Trophoblast cell (in vitro differentiated cells and primary cell): ENCODE results near the gene SIX5.

Source experiments
- DNase-seq, 2 donors: peaks; one replicate each; pipeline ENCODE4 v3.0.0-alpha.2; 2016
- H2AFZ ChIP-seq: 2 replicates; pipeline ENCODE4 v1.6.1; 2013; ENCODE audit warnings: low read length, moderate library complexity, mild to moderate bottlenecking; ENCODE audit not compliant: insufficient read depth, poor library complexity
- H2AK5ac ChIP-seq: 2 replicates; pipeline ENCODE4 v1.6.1; 2013; ENCODE audit warnings: mild to moderate bottlenecking, low read length
- H2BK120ac ChIP-seq: 2 replicates; pipeline ENCODE4 v1.6.1; 2013; ENCODE audit warnings: low read length, mild to moderate bottlenecking, moderate library complexity; ENCODE audit not compliant: insufficient read depth, poor library complexity
- H2BK12ac ChIP-seq: 2 replicates; pipeline ENCODE4 v1.6.1; 2013; ENCODE audit warnings: mild to moderate bottlenecking, low read length, moderate library complexity
- H2BK5ac ChIP-seq: 2 replicates; pipeline ENCODE4 v1.6.1; 2013; ENCODE audit warnings: low read length, low read depth, moderate library complexity, mild to moderate bottlenecking; ENCODE audit not compliant: poor library complexity
- H3K14ac ChIP-seq: 2 replicates; pipeline ENCODE4 v1.6.1; 2013; ENCODE audit warnings: mild to moderate bottlenecking, low read length
- H3K18ac ChIP-seq: 2 replicates; pipeline ENCODE4 v1.6.1; 2013; ENCODE audit warnings: mild to moderate bottlenecking, low read length
- H3K23ac ChIP-seq: 2 replicates; pipeline ENCODE4 v1.6.1; 2013; ENCODE audit warnings: low read length
- H3K27ac ChIP-seq: 2 replicates; pipeline ENCODE4 v1.5.1; 2013; ENCODE audit warnings: low read depth, mild to moderate bottlenecking, inconsistent platforms, low read length, moderate library complexity
- H3K27me3 ChIP-seq: 2 replicates; pipeline ENCODE4 v1.6.1; 2013; ENCODE audit warnings: inconsistent platforms, mild to moderate bottlenecking, low read length, moderate library complexity; ENCODE audit not compliant: insufficient read depth
- H3K36me3 ChIP-seq, 2 experiments: 1 replicate in 1 of 2; 2 replicates in 1 of 2; pipeline ENCODE4 v1.6.1; 2013; ENCODE audit warnings: low read length in 2 of 2, mild to moderate bottlenecking in 2 of 2, moderate library complexity in 1 of 2; ENCODE audit not compliant: insufficient read depth in 2 of 2, control insufficient read depth in 1 of 2
- H3K4ac ChIP-seq: 2 replicates; pipeline ENCODE4 v1.6.1; 2013; ENCODE audit warnings: low read depth, mild to moderate bottlenecking, low read length, moderate library complexity
- H3K4me1 ChIP-seq, 2 experiments: 1 replicate in 1 of 2; 2 replicates in 1 of 2; pipeline ENCODE4 v1.6.1; 2013; ENCODE audit warnings: low read length in 2 of 2, mild to moderate bottlenecking in 2 of 2, moderate library complexity in 1 of 2; ENCODE audit not compliant: insufficient read depth in 2 of 2, control insufficient read depth in 1 of 2
- H3K4me2 ChIP-seq: 2 replicates; pipeline ENCODE4 v1.6.1; 2013; ENCODE audit warnings: inconsistent platforms, mild to moderate bottlenecking, low read length, moderate library complexity
- H3K4me3 ChIP-seq: 2 replicates; pipeline ENCODE4 v1.5.1; 2013; ENCODE audit warnings: mild to moderate bottlenecking, low read depth, low read length, inconsistent platforms
- H3K79me1 ChIP-seq: one replicate; pipeline ENCODE4 v1.6.1; 2013; ENCODE audit warnings: low read length
- H3K79me2 ChIP-seq: 2 replicates; pipeline ENCODE4 v1.6.1; 2013; ENCODE audit warnings: low read length, mild to moderate bottlenecking; ENCODE audit not compliant: control insufficient read depth, insufficient read depth, poor library complexity
- H3K9ac ChIP-seq: 2 replicates; pipeline ENCODE4 v1.6.1; 2013; ENCODE audit warnings: mild to moderate bottlenecking, low read length
- H3K9me3 ChIP-seq: 2 replicates; pipeline ENCODE4 v1.6.1; 2013; ENCODE audit warnings: low read depth, mild to moderate bottlenecking, control low read depth, inconsistent platforms, low read length; ENCODE audit not compliant: insufficient read depth
- H4K12ac ChIP-seq: 2 replicates; pipeline ENCODE4 v1.6.1; 2013; ENCODE audit warnings: low read depth, mild to moderate bottlenecking, low read length, moderate library complexity
- H4K8ac ChIP-seq: 2 replicates; pipeline ENCODE4 v1.6.1; 2013; ENCODE audit warnings: low read depth, mild to moderate bottlenecking, low read length, moderate library complexity
- H4K91ac ChIP-seq: one replicate; pipeline ENCODE4 v1.6.1; 2013; ENCODE audit warnings: low read depth, mild to moderate bottlenecking, low read length, moderate library complexity
- WGBS: extraction: QIAGEN DNeasy Blood & Tissue Kit; methylation state at CpG from one replicate; pipeline ENCODE4 v1.1.7; 2013; ENCODE audit warnings: missing lambda C conversion rate; ENCODE audit not compliant: insufficient read length, insufficient coverage; ENCODE audit errors: extremely low coverage; 5-methylcytosine and 5-hydroxymethylcytosine counted together

The SIX5 gene

GRCh38 chr19:45786533-45786894 is 17.5 kb upstream of the SIX5 start:
- no peaks in the 10 kb centered on the region for H3K27me3 ChIP-seq
- H3K79me1 ChIP-seq = peaks cover 8% of the 10 kb centered on the region
- H2AFZ ChIP-seq = no peak overlapping the region
- H2BK12ac ChIP-seq = no peak overlapping the region
- H2BK120ac ChIP-seq = no peak overlapping the region
- no peak overlapping the region for H4K8ac ChIP-seq
- H3K18ac ChIP-seq = no peak overlapping the region
- no peak overlapping the region for H3K4me2 ChIP-seq
- peaks cover 54% of the 10 kb centered on the region in 2 experiments for H3K36me3 ChIP-seq
- no peak overlapping the region for H3K14ac ChIP-seq
- no peaks in the 10 kb centered on the region for H3K79me2 ChIP-seq
- no peak overlapping the region for H4K91ac ChIP-seq
- no peak overlapping the region for H3K4me3 ChIP-seq
- no CpG with 5 or more reads among the region's 21 CpGs for WGBS
- no peaks in the 10 kb centered on the region for H3K9me3 ChIP-seq
- peaks cover 20 to 27% of the 10 kb centered on the region in 2 experiments for H3K4me1 ChIP-seq
- no peak overlapping the region for H2BK5ac ChIP-seq
- DNase-seq = no peak
- no peak overlapping the region for H3K4ac ChIP-seq
- no peak overlapping the region for H3K27ac ChIP-seq
- no peak overlapping the region for H2AK5ac ChIP-seq
- H4K12ac ChIP-seq = no peak overlapping the region
- H3K9ac ChIP-seq = no peak overlapping the region
- H3K23ac ChIP-seq = no peak overlapping the region

- H2AFZ ChIP-seq = no peak overlapping the region
- H2BK120ac ChIP-seq = no peak overlapping the region
- H3K14ac ChIP-seq = no peak overlapping the region
- no peaks in the 10 kb centered on the region for H3K79me2 ChIP-seq
- H2BK12ac ChIP-seq = no peak overlapping the region
- no peak for DNase-seq
- no peak overlapping the region for H4K12ac ChIP-seq
- no peak overlapping the region for H2AK5ac ChIP-seq
- no peaks in the 10 kb centered on the region for H3K27me3 ChIP-seq
- no peak overlapping the region for H3K23ac ChIP-seq
- H3K36me3 ChIP-seq = peaks cover 53% of the 10 kb centered on the region in 2 experiments
- no peak overlapping the region for H3K4me2 ChIP-seq
- H3K4me1 ChIP-seq = peaks cover 21 to 24% of the 10 kb centered on the region in 2 experiments
- H3K9me3 ChIP-seq = no peaks in the 10 kb centered on the region
- H3K27ac ChIP-seq = no peak overlapping the region
- no peak overlapping the region for H3K4ac ChIP-seq
- no peak overlapping the region for H3K18ac ChIP-seq
- H4K91ac ChIP-seq = no peak overlapping the region
- H3K9ac ChIP-seq = no peak overlapping the region
- no peak overlapping the region for H3K4me3 ChIP-seq
- no peak overlapping the region for H2BK5ac ChIP-seq
- no CpG with 5 or more reads among the region's 57 CpGs for WGBS
- peaks cover 8% of the 10 kb centered on the region for H3K79me1 ChIP-seq
- H4K8ac ChIP-seq = no peak overlapping the region
Observed at GRCh38 chr19:45785781-45786532, 16.9 kb upstream of the SIX5 start.

GRCh38 chr19:45785097-45785496 is 16.0 kb upstream of the SIX5 start:
- H3K9me3 ChIP-seq = no peaks in the 10 kb centered on the region
- no peak overlapping the region for H3K9ac ChIP-seq
- H3K4ac ChIP-seq = no peak overlapping the region

GRCh38 chr19:45784096-45784495 is 15.0 kb upstream of the SIX5 start:
- Histone ChIP-seq H3K36me3 (peaks cover 43% of the 10 kb centered on the region in 2 experiments), H3K9ac (no peak overlapping the region), H2AK5ac (no peak overlapping the region), H3K23ac (no peak overlapping the region), H3K4me2 (no peak overlapping the region), H2BK12ac (no peak overlapping the region), H4K12ac (no peak overlapping the region), H3K79me1 (peaks cover 8% of the 10 kb centered on the region), H3K79me2 (no peaks in the 10 kb centered on the region), H3K27me3 (no peaks in the 10 kb centered on the region), H2BK5ac (no peak overlapping the region), H3K14ac (no peak overlapping the region), H3K9me3 (no peaks in the 10 kb centered on the region), H3K4me1 (peaks cover 27 to 33% of the 10 kb centered on the region in 2 experiments), H3K18ac (no peak overlapping the region), H3K4me3 (no peak overlapping the region), H4K91ac (no peak overlapping the region), H3K27ac (no peak overlapping the region), H3K4ac (no peak overlapping the region), H2BK120ac (no peak overlapping the region), H2AFZ (no peak overlapping the region), H4K8ac (no peak overlapping the region)
- DNase-seq = no peak
- WGBS = no CpG with 5 or more reads among the region's 4 CpGs

More at GRCh38 chr19:45785097-45785496, 16.0 kb upstream of the SIX5 start:
- Histone ChIP-seq H2AFZ (no peak overlapping the region), H3K4me2 (no peak overlapping the region), H2AK5ac (no peak overlapping the region), H4K8ac (no peak overlapping the region), H4K12ac (no peak overlapping the region), H3K4me1 (peaks cover 22 to 24% of the 10 kb centered on the region in 2 experiments), H3K27ac (no peak overlapping the region), H2BK120ac (no peak overlapping the region), H2BK12ac (no peak overlapping the region), H4K91ac (no peak overlapping the region), H2BK5ac (no peak overlapping the region), H3K27me3 (no peaks in the 10 kb centered on the region), H3K79me1 (peaks cover 8% of the 10 kb centered on the region), H3K36me3 (peaks cover 48% of the 10 kb centered on the region in 2 experiments), H3K79me2 (no peaks in the 10 kb centered on the region), H3K18ac (no peak overlapping the region), H3K14ac (no peak overlapping the region), H3K23ac (no peak overlapping the region), H3K4me3 (no peak overlapping the region)
- no CpG with 5 or more reads among the region's 5 CpGs for WGBS
- no peak for DNase-seq
